HL-60 (cell line): ENCODE data around the gene SRGAP2C.

Source experiments
- GABPA ChIP-seq: IDR thresholded peaks from 2 replicates; pipeline ENCODE4 v1.6.1; 2012; ENCODE audit warnings: low read depth
- POLR2AphosphoS5 ChIP-seq: IDR thresholded peaks from 2 replicates; pipeline ENCODE4 v1.6.1; 2012; ENCODE audit warnings: low read depth
- SPI1 ChIP-seq: IDR thresholded peaks from 2 replicates; pipeline ENCODE4 v1.6.1; 2012; ENCODE audit warnings: low read depth, mild to moderate bottlenecking, borderline replicate concordance
- TF ChIP-seq, protein P1 (sequence below): IDR thresholded peaks from one replicate; pipeline ENCODE4 v1.5.1; 2011; ENCODE audit warnings: low read length, control low read depth, inconsistent platforms; ENCODE audit not compliant: insufficient read depth
- TF ChIP-seq, protein P2 (sequence below): IDR thresholded peaks from 2 replicates; pipeline ENCODE4 v1.6.1; 2012; ENCODE audit warnings: low read depth; ENCODE audit not compliant: insufficient replicate concordance

DNA sequence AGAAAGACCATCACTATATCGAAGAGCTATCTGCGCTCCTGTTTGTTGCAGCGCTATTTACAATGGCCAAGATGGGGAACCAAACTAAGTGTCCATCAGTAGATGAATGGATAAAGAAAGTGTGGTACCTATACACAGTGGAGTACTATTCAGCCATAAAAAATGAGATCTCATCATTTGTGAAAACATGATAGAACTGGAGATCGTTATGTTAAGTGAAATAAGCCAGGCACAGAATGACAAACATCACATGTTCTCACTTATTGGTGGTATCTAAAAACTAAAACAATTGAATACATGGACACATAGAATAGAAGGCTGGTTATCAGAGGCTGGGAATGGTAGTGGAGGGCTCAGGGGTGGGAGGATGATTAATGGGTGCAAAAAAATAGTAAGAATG, 256.2 kb downstream of the SRGAP2C start:
- TF ChIP-seq, protein P1, sequence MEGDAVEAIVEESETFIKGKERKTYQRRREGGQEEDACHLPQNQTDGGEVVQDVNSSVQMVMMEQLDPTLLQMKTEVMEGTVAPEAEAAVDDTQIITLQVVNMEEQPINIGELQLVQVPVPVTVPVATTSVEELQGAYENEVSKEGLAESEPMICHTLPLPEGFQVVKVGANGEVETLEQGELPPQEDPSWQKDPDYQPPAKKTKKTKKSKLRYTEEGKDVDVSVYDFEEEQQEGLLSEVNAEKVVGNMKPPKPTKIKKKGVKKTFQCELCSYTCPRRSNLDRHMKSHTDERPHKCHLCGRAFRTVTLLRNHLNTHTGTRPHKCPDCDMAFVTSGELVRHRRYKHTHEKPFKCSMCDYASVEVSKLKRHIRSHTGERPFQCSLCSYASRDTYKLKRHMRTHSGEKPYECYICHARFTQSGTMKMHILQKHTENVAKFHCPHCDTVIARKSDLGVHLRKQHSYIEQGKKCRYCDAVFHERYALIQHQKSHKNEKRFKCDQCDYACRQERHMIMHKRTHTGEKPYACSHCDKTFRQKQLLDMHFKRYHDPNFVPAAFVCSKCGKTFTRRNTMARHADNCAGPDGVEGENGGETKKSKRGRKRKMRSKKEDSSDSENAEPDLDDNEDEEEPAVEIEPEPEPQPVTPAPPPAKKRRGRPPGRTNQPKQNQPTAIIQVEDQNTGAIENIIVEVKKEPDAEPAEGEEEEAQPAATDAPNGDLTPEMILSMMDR = no peak
- TF ChIP-seq, protein P2, sequence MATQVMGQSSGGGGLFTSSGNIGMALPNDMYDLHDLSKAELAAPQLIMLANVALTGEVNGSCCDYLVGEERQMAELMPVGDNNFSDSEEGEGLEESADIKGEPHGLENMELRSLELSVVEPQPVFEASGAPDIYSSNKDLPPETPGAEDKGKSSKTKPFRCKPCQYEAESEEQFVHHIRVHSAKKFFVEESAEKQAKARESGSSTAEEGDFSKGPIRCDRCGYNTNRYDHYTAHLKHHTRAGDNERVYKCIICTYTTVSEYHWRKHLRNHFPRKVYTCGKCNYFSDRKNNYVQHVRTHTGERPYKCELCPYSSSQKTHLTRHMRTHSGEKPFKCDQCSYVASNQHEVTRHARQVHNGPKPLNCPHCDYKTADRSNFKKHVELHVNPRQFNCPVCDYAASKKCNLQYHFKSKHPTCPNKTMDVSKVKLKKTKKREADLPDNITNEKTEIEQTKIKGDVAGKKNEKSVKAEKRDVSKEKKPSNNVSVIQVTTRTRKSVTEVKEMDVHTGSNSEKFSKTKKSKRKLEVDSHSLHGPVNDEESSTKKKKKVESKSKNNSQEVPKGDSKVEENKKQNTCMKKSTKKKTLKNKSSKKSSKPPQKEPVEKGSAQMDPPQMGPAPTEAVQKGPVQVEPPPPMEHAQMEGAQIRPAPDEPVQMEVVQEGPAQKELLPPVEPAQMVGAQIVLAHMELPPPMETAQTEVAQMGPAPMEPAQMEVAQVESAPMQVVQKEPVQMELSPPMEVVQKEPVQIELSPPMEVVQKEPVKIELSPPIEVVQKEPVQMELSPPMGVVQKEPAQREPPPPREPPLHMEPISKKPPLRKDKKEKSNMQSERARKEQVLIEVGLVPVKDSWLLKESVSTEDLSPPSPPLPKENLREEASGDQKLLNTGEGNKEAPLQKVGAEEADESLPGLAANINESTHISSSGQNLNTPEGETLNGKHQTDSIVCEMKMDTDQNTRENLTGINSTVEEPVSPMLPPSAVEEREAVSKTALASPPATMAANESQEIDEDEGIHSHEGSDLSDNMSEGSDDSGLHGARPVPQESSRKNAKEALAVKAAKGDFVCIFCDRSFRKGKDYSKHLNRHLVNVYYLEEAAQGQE = no peak
- TF ChIP-seq POLR2AphosphoS5 (no peak), GABPA (no peak), SPI1 (no peak)
